Activated CD4-positive, CD25-positive, alpha-beta regulatory T cell treated with anti-CD3 and anti-CD28 coated beads, Interleukin-2, amount 50 U/mL, for 16 hours (primary cell): ENCODE results near the gene C16orf96.
A peak's percentile ranks its signal among the peaks of the same experiment; 100 is the strongest.

Experiments used
- DNase-seq: peaks from one replicate; pipeline ENCODE4 v3.0.0-alpha.2; 2020; ENCODE audit warnings: low read depth, low spot score

Gene C16orf96

DNA sequence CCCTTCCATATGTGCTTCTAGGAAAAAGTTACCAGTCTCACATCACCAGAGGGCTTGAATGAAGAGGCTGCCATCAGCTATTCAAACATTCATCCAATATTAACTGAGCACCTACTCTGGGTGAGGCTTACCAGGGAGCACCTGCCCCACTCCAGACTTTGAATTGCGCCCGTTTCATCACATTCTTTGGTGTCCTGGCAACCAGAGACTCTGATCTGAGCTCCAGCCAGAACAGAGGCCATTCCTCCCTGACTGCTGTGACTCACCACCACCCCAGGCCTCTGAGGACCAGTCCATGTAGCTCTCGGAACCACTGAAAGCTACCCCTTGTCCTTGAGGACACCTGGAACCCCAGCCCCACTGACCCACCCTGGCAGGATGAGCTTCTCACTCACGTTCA lies at the start of gene C16orf96:
Gene C16orf96 (plus strand): TSS at position 229 of the 400 bp plus-strand sequence. CDS start 150 bp downstream, at position 379.
- no peak for DNase-seq

DNA sequence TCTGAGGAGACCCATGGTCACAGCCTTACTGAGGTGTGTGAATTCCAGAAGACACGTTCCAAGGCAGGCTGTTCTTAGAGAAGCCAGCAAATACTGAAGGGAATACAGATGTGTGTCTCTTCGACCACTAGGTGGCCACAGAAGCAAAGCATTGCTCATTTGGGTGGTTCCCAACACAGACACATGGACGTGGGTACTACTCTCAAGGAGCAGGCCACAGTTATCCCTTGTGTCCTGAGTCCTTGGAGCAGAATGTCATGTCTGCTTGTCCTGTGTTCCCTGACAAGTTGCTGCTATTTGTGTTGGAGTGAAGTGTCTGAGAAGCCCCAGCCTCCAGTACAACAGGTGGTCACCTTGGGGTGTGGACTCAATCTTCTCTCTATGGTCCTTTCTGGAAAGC lies 49.7 kb upstream of the C16orf96 start:
- peak; percentile 23 for DNase-seq

DNA sequence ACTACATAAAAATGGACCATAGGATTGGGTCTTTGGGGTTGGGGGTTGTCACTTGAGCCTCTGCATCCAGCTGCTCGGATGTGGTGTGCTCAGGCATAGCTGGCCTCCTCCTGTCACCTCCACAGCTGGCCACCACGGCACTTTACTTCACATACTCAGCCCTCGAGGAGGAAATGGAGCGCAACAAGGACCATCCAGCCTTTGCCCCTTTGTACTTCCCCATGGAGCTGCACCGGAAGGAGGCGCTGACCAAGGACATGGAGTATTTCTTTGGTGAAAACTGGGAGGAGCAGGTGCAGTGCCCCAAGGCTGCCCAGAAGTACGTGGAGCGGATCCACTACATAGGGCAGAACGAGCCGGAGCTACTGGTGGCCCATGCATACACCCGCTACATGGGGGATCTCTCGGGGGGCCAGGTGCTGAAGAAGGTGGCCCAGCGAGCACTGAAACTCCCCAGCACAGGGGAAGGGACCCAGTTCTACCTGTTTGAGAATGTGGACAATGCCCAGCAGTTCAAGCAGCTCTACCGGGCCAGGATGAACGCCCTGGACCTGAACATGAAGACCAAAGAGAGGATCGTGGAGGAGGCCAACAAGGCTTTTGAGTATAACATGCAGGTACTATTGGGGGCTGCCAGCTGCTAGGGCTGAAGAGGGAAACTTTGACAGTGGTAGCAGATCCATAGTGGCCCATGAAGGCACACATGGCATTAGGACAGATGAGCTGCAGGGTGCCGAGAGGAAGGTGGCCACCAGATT lies 48.4 kb upstream of the C16orf96 start:
- no peak for DNase-seq

DNA sequence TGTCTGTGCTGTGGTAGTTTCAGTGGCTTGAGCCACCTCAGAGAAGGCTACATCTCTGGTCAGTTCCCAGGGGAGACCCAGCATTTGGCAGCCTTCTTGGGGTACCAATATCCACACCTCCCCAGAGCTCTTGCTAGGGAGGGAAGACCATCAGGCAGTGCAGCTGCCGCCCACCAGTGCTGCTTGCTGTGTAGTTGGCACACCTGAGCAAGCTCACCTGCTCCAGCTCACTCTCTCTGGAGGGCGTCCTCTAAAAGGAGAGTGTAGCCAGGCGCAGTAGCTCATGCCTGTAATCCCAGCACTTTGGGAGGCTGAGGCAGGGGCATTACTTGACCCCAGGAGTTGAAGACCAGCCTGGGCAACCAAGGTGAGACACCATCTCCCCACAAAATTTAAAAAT lies 47.3 kb upstream of the C16orf96 start:
- DNase-seq, result no peak

DNA sequence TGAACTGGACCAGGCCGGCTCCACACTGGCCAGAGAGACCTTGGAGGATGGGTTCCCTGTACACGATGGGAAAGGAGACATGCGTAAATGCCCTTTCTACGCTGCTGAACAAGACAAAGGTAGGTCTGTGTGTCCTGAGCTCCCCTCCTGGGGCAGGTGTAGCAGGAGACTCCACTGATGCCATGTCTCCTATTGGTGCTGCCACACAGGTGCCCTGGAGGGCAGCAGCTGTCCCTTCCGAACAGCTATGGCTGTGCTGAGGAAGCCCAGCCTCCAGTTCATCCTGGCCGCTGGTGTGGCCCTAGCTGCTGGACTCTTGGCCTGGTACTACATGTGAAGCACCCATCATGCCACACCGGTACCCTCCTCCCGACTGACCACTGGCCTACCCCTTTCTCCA lies 46.7 kb upstream of the C16orf96 start:
- no peak for DNase-seq

DNA sequence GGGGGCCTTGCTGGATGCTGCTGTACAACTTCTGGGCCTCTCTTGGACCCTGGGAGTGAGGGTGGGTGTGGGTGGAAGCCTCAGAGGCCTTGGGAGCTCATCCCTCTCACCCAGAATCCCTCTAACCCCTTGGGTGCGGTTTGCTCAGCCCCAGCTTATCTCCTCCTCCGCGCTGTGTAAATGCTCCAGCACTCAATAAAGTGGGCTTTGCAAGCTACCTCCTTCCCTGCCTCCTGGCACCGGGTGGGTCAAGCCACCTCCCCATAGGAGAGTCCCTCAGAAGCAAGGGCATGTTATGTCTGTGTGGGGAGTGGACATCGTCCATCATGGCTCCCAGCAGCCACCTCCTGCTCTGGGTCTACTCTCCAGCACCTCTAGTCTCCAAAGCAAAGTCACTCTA lies 46.0 kb upstream of the C16orf96 start:
- DNase-seq, result no peak

DNA sequence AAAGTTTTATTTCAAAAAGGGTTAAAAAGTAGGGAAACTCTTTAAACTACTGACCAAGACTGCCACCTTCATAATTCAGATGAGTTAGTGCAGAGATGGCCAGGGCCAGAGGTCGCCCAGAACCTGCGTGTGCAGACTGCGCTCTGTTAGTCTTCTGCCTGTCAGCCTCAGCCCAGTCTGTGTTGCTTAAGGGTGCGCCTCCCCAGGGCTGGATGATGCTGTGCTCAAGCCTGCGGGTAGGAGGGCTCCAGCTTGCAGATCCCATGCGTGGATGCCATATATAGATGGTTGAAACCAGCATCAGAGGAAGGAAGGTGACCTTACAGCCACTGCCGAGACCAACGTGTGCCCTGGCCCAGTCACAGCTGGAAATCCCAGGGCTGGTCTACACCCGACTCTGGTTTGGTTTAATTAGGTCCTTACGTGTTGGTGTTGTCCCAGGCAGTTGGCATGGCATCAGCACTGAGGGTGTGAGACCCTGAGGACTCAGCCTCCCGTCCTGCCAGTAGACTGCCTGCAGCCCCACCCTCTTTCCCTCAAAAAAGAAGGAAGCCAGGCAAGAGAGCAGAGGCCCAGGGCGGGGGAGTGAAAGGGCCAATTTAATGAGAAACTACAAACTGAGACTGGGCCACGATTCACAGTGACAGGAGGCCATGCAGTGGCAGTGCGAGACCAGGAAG lies 45.3 kb upstream of the C16orf96 start:
- no peak for DNase-seq

DNA sequence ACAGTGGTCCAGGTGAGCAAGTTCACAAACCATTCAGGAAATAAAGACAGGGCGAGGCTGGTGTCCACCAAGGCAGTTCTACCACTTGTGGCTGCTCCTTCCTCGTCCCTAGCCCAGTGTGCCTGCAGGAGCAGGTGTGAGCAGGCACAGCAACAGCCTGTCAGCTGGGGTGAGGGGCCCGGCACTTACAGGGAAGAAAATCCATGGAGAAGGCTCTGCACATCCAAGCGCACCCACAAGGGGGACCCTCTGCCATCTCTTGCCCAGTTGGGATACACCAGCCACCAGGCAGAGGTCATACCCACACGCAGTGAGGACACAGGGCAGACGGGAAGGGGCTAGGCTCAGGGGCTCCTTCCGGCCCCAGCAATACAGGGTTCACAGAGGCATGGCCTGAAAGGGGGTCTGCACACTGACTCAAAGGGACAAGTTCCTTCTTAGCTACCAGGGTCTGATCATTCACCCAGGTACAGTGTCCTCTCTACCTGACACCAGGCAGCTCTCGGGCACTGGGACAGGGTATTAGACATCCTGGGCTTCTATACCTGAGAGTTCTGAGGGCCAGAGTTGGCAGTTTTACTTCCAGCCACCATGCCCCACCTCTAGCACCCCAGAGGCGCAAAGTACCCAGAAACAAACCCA lies 44.6 kb upstream of the C16orf96 start:
- DNase-seq, result no peak

DNA sequence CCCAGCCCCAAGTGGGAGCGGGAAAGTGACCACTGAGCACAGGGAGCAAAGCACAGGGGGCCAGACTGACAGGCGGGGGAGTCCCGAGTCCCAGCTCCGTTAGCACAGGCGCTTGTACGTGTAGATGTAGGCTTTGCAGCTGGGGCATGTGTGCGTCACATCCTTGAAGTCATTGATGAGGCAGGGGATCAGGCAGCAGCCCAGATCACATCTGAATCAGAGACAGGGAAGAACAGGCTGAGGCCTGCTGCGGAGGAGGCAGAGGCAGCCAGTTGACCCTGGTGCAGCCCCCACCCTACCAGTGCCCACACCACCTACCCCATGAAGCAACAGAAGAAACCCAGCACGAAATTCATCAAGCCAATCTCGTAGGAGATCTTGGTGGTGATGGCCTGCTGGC lies 43.7 kb upstream of the C16orf96 start:
- DNase-seq, result no peak

DNA sequence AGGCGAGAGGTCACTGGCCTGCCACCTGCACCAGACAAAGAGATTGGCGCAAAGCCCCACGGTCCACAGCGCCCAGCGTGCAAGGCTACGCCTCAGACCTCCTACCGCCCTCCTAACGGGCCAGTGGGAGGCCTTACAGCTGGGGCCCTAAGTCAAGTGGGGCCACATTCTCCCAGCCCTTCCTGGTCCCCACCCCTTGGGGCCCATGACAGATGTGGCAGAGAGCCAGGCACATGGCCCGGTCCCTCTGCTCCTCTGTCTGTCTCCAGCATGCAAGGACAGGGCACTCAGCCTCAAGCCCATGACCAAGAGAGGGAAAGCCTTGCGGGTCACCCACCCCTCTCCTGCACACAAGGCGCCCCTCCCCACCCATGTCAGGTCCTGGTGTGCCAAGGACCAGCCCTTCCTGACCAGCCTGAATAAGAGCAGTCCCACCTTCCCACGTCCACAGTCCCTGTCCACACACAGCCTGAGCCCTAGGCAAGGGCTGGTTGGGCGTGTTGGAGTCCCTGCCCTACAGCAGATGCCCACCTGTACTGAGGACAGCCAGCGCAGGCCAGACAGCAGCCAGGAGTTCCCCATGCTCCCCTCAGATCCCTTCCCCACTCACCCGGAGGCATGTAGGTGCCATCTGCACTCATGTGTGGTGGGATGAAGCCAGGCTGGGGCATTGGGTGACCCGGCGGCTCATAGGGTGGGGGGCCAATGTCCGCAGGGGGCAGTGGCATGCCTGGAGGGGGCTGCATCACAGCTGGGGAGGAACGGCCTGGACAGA lies 42.9 kb upstream of the C16orf96 start:
- DNase-seq, result no peak

DNA sequence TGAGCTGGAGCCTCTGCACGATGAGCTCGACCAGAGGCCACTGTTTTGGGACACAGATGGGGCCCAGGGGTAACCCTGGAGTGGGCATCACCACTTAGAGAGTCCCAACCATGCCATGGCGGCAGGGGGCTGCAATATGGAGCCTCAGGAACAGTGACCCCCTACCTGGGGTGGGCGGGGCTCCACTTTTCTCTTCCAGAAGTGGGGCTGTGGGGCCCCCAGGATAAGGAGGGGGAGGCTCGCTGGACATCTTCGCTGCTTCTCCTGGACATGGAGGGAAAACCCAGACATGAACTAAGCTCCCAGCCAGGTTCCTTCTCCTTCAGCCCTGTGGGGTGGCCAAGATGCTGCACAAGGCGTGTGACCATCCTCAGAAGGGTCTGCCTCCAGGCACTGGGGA lies 42.3 kb upstream of the C16orf96 start:
- DNase-seq, result no peak

DNA sequence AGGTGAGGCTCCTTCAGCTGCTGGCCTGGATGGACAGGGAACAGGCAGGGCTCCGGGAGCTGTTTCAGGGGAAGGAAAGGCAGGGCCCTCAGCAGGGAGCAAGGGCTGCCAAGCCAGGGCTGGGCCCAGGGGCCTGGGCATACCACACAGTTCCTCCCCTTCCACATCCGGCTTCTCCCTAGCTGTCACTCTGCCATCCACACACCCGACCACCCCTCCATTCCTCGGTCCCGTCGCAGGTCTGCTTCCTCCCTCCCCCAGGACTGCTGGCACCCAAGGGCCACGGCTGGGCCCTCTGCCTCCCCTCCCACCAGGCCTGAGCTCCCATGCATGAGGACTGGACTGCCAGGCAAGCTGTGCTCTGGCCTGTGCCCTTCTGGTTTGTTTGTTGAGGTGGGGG lies 41.5 kb upstream of the C16orf96 start:
- DNase-seq, result no peak

DNA sequence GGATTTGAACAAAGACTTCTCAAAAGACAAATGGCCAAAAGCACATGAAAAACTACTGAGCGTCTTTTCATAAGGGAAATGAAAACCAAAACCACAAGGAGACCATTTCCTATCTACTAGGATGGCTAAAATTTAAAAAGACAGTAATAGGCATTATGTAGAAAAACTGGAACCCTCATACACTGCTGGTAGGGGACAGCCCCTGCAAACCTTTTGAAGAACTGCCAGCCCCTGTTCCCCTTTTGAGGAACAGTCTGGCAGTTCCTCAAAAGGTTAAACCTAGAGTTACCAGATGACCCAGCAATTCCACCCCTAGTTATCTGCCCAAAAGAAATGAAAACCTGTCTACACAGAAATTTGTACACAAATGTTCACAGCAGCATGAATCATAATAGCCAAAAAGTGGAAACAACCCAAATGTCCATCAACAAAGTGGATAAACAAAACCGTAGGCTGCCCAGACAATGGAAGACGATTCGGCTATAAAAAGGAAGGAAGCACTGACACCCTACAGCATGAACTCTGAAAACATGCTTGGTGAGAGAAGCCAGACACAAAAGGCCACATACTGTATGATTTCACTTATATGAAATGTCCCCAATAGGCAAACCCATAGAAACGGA lies 40.4 kb upstream of the C16orf96 start:
- DNase-seq, result no peak

DNA sequence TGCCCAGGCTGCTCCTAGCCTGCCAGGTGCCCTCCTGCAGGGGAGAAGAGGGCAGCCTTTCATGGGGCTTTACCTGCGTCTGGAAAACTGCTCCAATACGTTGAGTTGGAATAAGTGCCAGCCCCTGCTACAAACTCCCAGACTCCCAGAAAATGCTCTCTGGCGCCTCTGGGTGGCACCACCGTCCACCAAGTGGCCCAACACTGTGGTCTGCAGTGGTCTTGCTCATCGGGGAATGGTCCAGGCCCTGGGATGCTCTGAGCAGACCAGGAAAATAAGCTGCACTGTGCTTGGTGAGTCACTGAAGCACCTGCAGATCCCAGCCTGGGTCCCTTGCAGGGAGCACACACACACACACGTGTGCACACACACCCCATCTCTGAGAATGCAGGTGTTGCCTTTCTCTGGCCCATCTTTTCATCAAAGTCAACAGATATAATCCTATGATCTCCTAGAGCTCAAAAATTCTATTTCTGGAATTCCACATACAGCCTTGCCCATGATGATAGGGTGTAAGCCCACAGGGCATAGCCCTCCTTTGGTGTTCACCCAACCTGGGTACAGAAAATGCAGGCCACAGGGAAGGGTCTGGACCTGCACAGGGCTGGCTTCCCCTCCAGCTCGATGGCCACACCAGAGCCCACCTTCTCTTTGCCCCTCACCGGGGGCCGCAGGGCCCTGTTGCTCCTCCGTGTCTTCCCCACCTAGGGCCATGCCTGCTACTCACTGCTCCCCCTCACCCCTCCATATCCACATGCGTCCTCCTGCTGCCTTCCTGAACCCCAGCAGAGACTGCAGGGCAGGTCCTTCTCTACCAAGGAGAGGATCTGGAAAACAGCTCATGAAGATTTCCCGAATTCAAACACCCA lies 38.1 kb upstream of the C16orf96 start:
- no peak for DNase-seq

DNA sequence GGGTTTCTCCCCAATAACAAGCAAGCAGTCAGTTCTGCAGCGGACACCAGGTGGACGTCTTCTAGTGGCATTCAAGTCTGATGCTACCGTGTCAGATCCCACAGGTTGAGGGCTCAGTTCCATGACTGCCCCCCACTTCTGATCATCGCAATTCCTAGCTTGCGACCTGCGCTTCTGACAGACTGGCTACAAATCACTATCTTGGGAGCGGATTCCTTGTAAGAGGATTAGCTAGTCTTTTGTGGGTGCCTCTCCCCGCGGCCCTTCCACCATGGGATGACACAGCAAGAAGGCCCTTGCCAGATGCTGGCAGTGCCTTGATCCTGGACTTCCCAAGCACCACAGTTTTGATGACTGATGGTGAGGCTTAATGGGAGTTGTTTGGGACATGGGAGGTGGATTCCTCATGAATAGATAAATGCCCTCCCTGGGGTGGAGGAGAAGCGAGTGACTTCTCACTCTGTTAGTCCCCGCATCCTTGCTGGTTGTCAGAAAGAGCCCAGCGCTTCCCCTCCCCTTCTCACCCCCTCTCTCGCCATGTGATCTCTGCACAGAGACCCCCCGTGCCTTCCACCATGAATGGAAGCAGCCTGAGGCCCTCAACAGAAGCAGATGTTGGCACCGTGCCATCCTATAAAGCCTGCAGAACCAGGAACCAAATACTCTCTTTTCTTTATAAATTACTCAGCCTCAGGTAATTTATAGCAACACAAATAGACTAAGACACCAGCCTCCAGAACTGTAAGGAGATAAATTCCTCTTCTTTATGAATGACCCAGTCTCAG lies 36.7 kb upstream of the C16orf96 start:
- DNase-seq, result no peak

DNA sequence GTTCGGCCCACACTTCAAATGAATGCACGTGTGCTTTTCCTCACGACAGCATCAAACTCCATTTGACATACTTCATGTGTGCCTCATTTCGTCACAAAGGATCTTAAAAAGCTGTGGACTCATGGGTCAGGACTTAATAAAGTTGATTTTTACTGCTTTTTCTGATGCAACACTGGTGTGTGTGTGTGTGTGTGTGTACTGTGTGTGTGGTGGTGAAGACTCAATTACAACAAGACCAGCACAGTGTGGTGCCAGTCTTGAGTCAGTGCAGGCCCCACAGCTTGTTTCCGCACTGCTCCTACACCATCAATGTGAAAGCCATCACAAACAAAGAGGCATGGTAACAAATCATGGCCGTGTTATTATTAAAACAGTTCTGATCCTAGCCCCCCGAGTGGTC lies 35.2 kb upstream of the C16orf96 start:
- DNase-seq, result no peak

DNA sequence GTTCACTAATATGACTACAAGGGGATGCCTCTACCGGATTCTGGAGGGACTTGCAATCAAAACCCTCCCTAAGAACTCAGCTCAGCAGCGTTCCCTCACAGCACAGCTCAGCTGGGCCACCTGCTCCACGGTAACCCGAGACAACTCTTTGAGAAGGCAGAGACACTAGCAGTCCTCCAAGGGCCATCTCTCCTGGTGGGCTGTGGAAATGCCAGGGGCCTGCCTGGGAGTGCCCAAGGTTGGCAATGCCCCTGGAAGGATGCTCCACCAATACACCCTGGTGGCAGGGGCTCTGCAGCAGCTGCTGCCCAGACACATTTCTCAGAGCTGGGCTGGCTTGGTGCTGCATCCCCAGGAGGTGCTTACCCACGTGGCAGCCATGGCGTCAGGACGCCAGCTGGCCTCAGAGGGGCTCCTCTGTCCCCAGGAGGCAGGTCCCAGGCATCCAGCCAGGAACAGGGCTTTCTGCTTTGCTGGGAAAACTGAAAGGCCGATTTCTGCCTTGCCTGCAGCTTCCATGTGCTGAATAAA lies 34.0 kb upstream of the C16orf96 start:
- no peak for DNase-seq

DNA sequence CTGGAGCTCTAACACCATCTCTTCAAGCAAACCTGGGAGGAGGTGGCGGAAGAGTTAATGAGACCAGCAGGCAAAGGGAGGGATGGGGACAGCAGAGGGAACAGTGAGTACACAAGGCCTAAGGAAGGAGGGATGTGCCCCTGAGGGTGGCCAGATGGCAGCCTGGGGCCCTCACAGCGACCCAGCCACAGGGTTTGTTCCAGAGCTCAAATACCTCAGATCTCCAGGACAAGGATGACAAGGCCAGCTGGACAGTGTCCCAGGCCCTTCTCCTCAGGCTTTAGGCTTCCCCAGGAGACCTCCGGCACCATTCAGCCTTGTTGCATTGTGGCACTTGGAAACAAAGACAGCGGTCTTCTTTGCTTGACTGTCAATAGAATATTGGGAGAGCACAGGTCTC lies 32.5 kb upstream of the C16orf96 start:
- no peak for DNase-seq

DNA sequence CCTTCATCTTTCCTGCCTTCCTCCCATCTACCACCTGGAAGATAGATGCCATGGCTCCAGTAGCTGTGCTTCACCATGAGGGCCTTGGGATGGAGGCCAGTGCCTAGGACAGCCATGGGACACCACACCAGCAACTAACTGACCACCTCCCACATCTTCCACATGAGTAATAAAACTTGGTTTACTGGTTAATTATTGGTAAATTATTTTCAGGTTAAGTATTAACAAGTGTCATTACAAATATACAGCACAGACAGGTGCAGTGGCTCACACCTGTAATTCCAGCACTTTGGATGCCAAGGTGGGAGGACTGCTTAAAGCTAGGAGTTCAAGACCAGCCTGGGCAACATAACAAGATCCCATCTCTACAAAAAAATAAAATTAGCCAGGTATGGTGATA lies 31.6 kb upstream of the C16orf96 start:
- DNase-seq, result no peak

DNA sequence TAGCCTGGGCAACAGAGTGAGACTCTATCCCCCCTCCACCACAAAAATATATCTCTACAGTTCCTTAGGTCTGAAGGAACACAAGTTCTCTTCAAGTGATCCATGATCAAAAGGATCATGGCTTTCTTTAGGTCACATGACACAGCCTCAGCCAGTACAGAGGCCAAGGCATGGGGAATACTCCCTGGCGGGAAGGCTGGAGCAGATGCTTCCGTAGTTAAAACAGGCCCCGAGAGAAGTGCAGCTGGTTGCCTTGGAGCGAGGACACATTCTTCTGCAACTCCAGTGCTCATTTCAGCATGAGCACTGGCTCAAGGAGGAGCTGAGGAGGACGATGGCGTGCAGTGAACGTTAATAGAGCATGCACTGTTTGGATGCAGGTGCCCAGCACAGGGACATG lies 31.1 kb upstream of the C16orf96 start:
- DNase-seq, result no peak
